ENCODE data around the gene PHPT1.
"Not testable (repeated sequence)": the region's sequence is repeated elsewhere in the genome, so short reads cannot be mapped to it uniquely, and the experiment has no call there.

PHPT1 gene

GRCh38 chr9:136860933-136861873 lies 12.0 kb downstream of the PHPT1 start:
- DNase-seq (ENCODE audit: low spot score), result no peak

GRCh38 chr9:136861874-136862457 lies 12.8 kb downstream of the PHPT1 start:
- no peak for DNase-seq (ENCODE audit: low spot score)

- DNase-seq (ENCODE audit: low spot score), result no peak
Observed at GRCh38 chr9:136862849-136863622, 13.8 kb downstream of the PHPT1 start.

- DNase-seq (ENCODE audit: low spot score), result no peak
Observed at GRCh38 chr9:136863623-136864273, 14.5 kb downstream of the PHPT1 start.

GRCh38 chr9:136865041-136865767 lies 16.0 kb downstream of the PHPT1 start:
- no peak for DNase-seq (ENCODE audit: low spot score)

GRCh38 chr9:136865768-136866103 lies 16.5 kb downstream of the PHPT1 start:
- DNase-seq (ENCODE audit: low spot score), result no peak

- DNase-seq (ENCODE audit: low spot score), result not testable (repeated sequence)
Observed at GRCh38 chr9:136866898-136867421, 17.8 kb downstream of the PHPT1 start.

- DNase-seq (ENCODE audit: low spot score), result no peak
Observed at GRCh38 chr9:136867480-136867879, 18.3 kb downstream of the PHPT1 start.

- no peak for DNase-seq (ENCODE audit: low spot score)
Observed at GRCh38 chr9:136867917-136868316, 18.7 kb downstream of the PHPT1 start.

- no peak for DNase-seq (ENCODE audit: low spot score)
Observed at GRCh38 chr9:136868644-136869043, 19.4 kb downstream of the PHPT1 start.

GRCh38 chr9:136869611-136870010 lies 20.4 kb downstream of the PHPT1 start:
- DNase-seq (ENCODE audit: low spot score), result not testable (repeated sequence)

GRCh38 chr9:136875155-136875554 lies 25.9 kb downstream of the PHPT1 start:
- DNase-seq (ENCODE audit: low spot score), result no peak

- no peak for DNase-seq (ENCODE audit: low spot score)
Observed at GRCh38 chr9:136876476-136876875, 27.3 kb downstream of the PHPT1 start.

- DNase-seq (ENCODE audit: low spot score), result no peak
Observed at GRCh38 chr9:136880651-136881050, 31.4 kb downstream of the PHPT1 start.

GRCh38 chr9:136881691-136882108 lies 32.5 kb downstream of the PHPT1 start:
- no peak for DNase-seq (ENCODE audit: low spot score)

- DNase-seq (ENCODE audit: low spot score), result peak; percentile 55
Observed at GRCh38 chr9:136882109-136882946, 33.1 kb downstream of the PHPT1 start.

- DNase-seq (ENCODE audit: low spot score), result not testable (repeated sequence)
Observed at GRCh38 chr9:136882947-136883283, 33.7 kb downstream of the PHPT1 start.

GRCh38 chr9:136883670-136884069 lies 34.5 kb downstream of the PHPT1 start:
- DNase-seq (ENCODE audit: low spot score), result not testable (repeated sequence)

GRCh38 chr9:136885950-136886578 lies 36.9 kb downstream of the PHPT1 start, which contains the start of gene TRAF2:
TSS of gene TRAF2 (plus strand) at chr9:136886516. CDS start at chr9:136898741, 12,225 bp downstream.
- DNase-seq (ENCODE audit: low spot score), result peak; percentile 99
